GM12801 (cell line): ENCODE data around the gene SLC1A3.

ENCODE experiments used
- CTCF ChIP-seq: IDR thresholded peaks from one replicate; pipeline ENCODE4 v1.5.1; 2011; ENCODE audit warnings: control low read depth; ENCODE audit not compliant: insufficient read length; ENCODE audit errors: extremely low read depth

SLC1A3 gene

GRCh38 chr5:36686881-36687280 lies 80.5 kb downstream of the SLC1A3 start:
- TF ChIP-seq CTCF = no peak

GRCh38 chr5:36688722-36689121 lies 82.3 kb downstream of the SLC1A3 start:
- no peak for TF ChIP-seq CTCF

GRCh38 chr5:36689225-36689624 lies 82.8 kb downstream of the SLC1A3 start:
- no peak for TF ChIP-seq CTCF

GRCh38 chr5:36690041-36690961 lies 83.9 kb downstream of the SLC1A3 start:
- no peak for TF ChIP-seq CTCF

- no peak for TF ChIP-seq CTCF
These were observed 84.8 kb downstream of the SLC1A3 start for GRCh38 chr5:36691226-36691625.

GRCh38 chr5:36691696-36692371 lies 85.4 kb downstream of the SLC1A3 start:
- no peak for TF ChIP-seq CTCF
